GM13976 (cell line): ENCODE measurements around the gene F7.

Source experiments
- DNase-seq: peaks from one replicate; pipeline ENCODE4 v3.0.0; 2012; ENCODE audit warnings: low spot score
- in situ Hi-C: fragments of 300-500 bp; cut with MboI; formaldehyde crosslinking; loops from one replicate; pipeline ENCODE4 v1.12.0; 2022; ENCODE audit warnings: low sequenced_read_pairs, mixed read lengths, inconsistent platforms; ENCODE audit not compliant: unreplicated experiment
- TF ChIP-seq, protein P1 (sequence below): IDR thresholded peaks from 2 replicates; pipeline ENCODE4 v1.5.1; 2012; ENCODE audit warnings: borderline replicate concordance, mild to moderate bottlenecking; ENCODE audit not compliant: insufficient read depth; ENCODE audit errors: extremely low read depth, missing control alignments, control extremely low read depth

The F7 gene

DNA sequence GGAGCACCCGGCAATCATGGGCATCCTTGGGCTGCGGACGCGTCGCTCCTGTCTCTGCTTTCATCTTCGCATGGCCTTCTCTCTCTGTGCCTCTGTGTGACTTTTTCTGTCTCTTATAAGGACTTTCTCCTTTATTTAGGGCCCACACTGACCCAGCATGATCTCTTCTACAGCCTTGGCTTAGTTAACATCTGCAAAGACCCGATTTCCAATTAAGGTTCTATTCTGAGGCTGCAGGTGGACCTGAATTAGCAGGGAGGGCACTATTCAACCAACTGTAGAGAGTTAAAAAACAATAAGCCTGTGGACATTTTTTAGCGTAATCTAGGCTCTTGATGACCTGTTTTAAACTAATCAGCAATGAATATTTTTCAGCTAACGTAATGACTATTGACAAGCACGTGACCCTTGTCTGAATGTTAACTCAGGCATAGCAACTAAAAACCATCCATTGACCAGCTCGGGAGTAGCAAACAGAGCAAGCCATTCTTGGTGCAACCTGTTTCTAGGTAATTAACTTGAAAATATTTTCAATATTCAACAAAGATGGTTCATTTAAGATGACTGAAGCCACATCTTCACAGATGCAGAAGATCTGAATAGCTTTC lies 32.2 kb downstream of the F7 start:
- TF ChIP-seq, protein P1, sequence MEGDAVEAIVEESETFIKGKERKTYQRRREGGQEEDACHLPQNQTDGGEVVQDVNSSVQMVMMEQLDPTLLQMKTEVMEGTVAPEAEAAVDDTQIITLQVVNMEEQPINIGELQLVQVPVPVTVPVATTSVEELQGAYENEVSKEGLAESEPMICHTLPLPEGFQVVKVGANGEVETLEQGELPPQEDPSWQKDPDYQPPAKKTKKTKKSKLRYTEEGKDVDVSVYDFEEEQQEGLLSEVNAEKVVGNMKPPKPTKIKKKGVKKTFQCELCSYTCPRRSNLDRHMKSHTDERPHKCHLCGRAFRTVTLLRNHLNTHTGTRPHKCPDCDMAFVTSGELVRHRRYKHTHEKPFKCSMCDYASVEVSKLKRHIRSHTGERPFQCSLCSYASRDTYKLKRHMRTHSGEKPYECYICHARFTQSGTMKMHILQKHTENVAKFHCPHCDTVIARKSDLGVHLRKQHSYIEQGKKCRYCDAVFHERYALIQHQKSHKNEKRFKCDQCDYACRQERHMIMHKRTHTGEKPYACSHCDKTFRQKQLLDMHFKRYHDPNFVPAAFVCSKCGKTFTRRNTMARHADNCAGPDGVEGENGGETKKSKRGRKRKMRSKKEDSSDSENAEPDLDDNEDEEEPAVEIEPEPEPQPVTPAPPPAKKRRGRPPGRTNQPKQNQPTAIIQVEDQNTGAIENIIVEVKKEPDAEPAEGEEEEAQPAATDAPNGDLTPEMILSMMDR = no peak
- DNase-seq = no peak
- in situ Hi-C loops = no loop called here

DNA sequence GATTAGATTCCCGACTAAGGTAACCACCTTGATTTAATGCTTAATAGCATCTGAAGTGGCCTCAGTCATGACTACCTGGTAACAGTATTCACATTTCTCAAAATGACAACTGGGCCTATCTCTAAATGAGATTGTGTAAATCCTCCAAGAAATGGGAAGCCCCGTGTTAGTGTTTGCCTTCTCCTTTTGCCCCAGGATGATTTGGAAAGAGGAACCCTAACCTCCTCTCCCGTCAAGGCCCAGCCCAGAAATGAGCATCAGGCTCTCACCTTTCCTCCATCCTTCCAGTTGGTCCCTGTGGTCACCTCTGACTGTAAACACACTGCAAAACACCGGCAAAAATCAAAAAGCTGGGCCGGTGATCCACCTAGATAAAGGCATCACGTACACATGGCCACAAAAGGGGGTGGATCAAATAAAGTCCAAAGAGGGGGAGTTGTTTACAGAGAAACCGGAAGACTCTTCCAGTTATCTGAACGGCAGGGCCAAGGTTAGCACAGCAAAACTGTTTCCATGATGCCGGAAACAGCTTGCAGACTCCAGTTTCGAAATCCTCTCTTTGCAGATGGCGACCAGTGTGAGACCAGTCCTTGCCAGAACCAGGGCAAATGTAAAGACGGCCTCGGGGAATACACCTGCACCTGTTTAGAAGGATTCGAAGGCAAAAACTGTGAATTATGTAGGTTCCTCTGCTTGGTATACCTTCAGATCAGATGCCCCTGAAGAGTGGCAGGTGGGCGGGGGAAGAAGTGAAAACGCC lies 33.4 kb downstream of the F7 start:
- in situ Hi-C loops = no loop called here
- TF ChIP-seq, protein P1 = no peak
- DNase-seq = no peak

DNA sequence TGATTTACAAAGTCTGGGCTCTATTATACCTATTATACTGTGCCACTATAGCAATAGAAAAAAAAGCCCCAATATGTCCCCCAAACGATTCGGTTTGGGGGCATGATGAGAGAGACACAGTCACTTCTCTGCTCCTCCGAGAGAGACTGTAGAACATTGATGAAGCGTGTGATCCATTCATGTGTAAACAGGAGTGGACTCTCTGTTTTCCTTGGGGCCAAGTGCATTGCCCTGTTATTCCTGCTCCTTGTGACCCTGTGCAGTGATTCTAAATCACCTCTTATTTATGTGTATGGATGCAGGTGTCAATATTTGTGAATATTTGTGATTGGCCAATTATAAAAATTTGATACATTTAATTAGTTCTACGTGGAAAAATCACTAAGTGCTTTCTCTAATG lies 34.0 kb downstream of the F7 start:
- in situ Hi-C loops = no loop called here
- no peak for DNase-seq
- TF ChIP-seq, protein P1 = no peak

DNA sequence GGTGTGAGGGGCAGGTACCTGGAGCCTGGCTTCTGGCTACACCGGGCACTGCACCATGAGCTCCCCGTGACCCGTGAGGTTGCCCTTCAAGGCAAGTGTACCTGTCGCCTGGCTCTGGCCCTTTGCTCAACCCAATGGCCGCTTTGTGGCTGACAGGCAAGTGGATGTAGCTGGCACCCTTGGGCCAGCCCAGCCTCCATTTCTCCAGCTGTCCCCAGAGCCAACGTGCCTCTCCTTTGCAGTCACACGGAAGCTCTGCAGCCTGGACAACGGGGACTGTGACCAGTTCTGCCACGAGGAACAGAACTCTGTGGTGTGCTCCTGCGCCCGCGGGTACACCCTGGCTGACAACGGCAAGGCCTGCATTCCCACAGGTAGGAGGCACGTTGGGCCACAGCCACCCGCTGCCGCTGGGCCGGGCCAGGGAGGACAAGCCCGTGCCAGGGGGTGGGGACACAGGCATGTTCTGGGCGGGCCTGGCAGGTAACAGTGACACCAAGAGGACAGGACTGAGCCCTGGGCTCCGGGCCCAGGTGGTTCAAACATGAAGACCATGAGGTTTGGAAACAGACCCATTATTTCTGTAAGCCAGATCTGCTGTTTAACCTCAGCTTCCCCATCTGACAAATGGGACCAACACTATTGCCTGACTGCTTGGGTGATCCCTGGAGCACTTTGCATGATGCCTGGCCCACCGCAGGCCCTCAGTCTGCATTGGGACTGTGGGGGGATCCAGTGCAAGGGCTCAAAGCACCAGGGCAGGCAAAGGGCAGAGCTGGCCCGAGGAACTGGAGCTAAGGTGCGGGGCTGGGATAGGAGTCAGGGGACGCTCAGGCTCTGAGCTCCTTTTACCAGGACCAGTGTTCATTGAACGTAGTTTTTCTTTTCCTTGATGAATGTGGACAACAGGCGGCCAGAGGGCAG lies 35.3 kb downstream of the F7 start:
- DNase-seq = no peak
- in situ Hi-C loops = no loop called here
- TF ChIP-seq, protein P1 = no peak

DNA sequence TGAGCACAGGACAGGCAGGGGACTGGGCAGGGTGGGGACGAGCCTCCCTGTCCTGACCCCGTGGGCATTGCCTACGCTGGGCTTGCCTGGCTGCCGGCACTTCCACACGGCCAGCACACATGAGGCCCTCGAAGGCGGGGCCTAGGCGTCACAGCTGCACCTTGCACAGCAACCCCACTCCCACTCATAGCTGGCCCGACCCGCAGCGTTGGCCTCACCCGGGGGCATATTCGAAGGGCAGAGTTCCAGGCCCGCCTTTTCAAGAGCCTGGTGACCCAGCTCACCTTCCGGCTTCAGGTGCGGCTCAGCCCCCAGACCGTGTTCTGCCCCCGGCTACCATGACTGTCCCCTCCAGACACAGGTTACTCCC lies 36.0 kb downstream of the F7 start:
- DNase-seq = no peak
- TF ChIP-seq, protein P1 = no peak
- in situ Hi-C loops = no loop called here

DNA sequence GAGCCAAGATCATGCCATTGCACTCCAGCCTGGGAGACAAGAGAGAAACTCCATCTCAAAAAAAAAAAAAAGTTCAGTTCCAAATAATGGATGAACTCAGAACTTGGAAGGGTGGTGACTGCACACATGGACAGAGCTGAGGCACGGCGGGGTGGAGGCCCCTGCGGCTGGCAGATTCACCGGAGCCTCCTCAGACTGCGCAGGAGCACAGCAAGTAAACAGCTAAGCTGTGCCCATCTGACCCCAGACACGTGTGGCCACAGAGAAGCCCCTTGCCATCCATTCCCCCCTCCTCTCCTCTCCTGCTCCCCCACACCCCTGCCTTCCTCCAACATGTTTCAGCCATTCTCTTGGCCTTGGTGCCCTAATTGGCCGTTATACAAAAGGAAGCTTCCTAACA lies 37.3 kb downstream of the F7 start:
- in situ Hi-C loops = no loop called here
- TF ChIP-seq, protein P1 = no peak
- no peak for DNase-seq
